NCI-H2196 treated with DMSO at 0.1 percent for 48 hours (cell line): ENCODE data around the gene OR5L1.

Source experiments
- DNase-seq: peaks from one replicate; lab custom pipeline; 2025; ENCODE audit not compliant: unreplicated experiment; lab: John Stamatoyannopoulos, UW

Gene OR5L1

GRCh38 chr11:55811067-55811466, at the start of gene OR5L1:
OR5L1 (plus strand) TSS chr11:55811367; CDS start chr11:55811467, 100 bp downstream.
- DNase-seq: no peak

GRCh38 chr11:55773138-55773537, 38.0 kb upstream of the OR5L1 start, which contains the start of gene OR5D13:
OR5D13 (plus strand) TSS chr11:55773438; CDS start chr11:55773438, 0 bp downstream.
- no peak for DNase-seq

GRCh38 chr11:55791606-55792005, 19.6 kb upstream of the OR5L1 start:
- DNase-seq: no peak

GRCh38 chr11:55793321-55793720, 17.8 kb upstream of the OR5L1 start:
- no peak for DNase-seq

- no peak for DNase-seq
Measured at GRCh38 chr11:55795256-55795655, 15.9 kb upstream of the OR5L1 start, which contains the start of gene OR5D14. OR5D14 (plus strand) TSS chr11:55795556; CDS start chr11:55795556, 0 bp downstream.

- no peak for DNase-seq
Measured at GRCh38 chr11:55806248-55806647, 4.9 kb upstream of the OR5L1 start.

GRCh38 chr11:55819330-55819729, 8.2 kb downstream of the OR5L1 start, which contains the start of gene OR5D18:
OR5D18 (plus strand) TSS chr11:55819630; CDS start chr11:55819630, 0 bp downstream.
- DNase-seq: no peak

- no peak for DNase-seq
Measured at GRCh38 chr11:55826919-55827318, 15.8 kb downstream of the OR5L1 start, which contains the start of gene OR5L2. OR5L2 (plus strand) TSS chr11:55827219; CDS start chr11:55827219, 0 bp downstream.

GRCh38 chr11:55838452-55838851, 27.3 kb downstream of the OR5L1 start, which contains the start of gene OR5D16:
OR5D16 (plus strand) TSS chr11:55838752; CDS start chr11:55838752, 0 bp downstream.
- no peak for DNase-seq

- no peak for DNase-seq
Measured at GRCh38 chr11:55847453-55847852, 36.3 kb downstream of the OR5L1 start.

- no peak for DNase-seq
Measured at GRCh38 chr11:55849037-55849436, 37.9 kb downstream of the OR5L1 start.

- no peak for DNase-seq
Measured at GRCh38 chr11:55852141-55852540, 41.0 kb downstream of the OR5L1 start.

GRCh38 chr11:55854704-55855103, 43.5 kb downstream of the OR5L1 start:
- no peak for DNase-seq
